GM18499 (cell line): ENCODE results near the gene BEST2.
"Not testable (repeated sequence)": the region's sequence is repeated elsewhere in the genome, so short reads cannot be mapped to it uniquely, and the experiment has no call there.

Experiments
- ATAC-seq: cut with Tn5 transposase; IDR thresholded peaks from one replicate; pipeline ENCODE4 v1.9.1; 2021; ENCODE audit warnings: moderate number of reproducible peaks; ENCODE audit not compliant: insufficient read depth, unreplicated experiment

The BEST2 gene

GRCh38 chr19:12796146-12797071 is 44.8 kb downstream of the BEST2 start:
- ATAC-seq: no peak

- ATAC-seq: no peak
Measured at GRCh38 chr19:12797141-12797587, 45.6 kb downstream of the BEST2 start.

GRCh38 chr19:12797607-12798006 is 46.0 kb downstream of the BEST2 start:
- not testable (repeated sequence) for ATAC-seq

- ATAC-seq: no peak
Measured at GRCh38 chr19:12799742-12800465, 48.3 kb downstream of the BEST2 start.

GRCh38 chr19:12800466-12800770 is 48.8 kb downstream of the BEST2 start:
- ATAC-seq: no peak

GRCh38 chr19:12800923-12801465 is 49.4 kb downstream of the BEST2 start:
- no peak for ATAC-seq

GRCh38 chr19:12801466-12802266 is 50.1 kb downstream of the BEST2 start, which contains the start of the genes PRDX2 and THSD8:
Gene PRDX2, minus strand, starts transcription at chr19:12801800. Its CDS starts 539 bp downstream, at chr19:12801261.
Gene THSD8, plus strand, starts transcription at chr19:12802069. Its CDS starts 3 bp downstream, at chr19:12802072.
- ATAC-seq: no peak

GRCh38 chr19:12802267-12803106 is 50.9 kb downstream of the BEST2 start:
- ATAC-seq: no peak

GRCh38 chr19:12804051-12804450 is 52.5 kb downstream of the BEST2 start:
- no peak for ATAC-seq

GRCh38 chr19:12806242-12807081 is 54.9 kb downstream of the BEST2 start, which contains the start of gene RNASEH2A:
Gene RNASEH2A, plus strand, starts transcription at chr19:12806584. Its CDS starts 90 bp downstream, at chr19:12806674.
- ATAC-seq: no peak
